GM18870 (cell line): Measurements from ENCODE around the gene RTRAF.

ENCODE experiments used
- ATAC-seq: cut with Tn5 transposase; IDR thresholded peaks from one replicate; pipeline ENCODE4 v1.9.1; 2021; ENCODE audit warnings: moderate library complexity; ENCODE audit not compliant: unreplicated experiment

RTRAF gene

GRCh38 chr14:52048641-52049204 is 59.4 kb downstream of the RTRAF start:
- ATAC-seq, result no peak

- no peak for ATAC-seq
These were observed 59.9 kb downstream of the RTRAF start for GRCh38 chr14:52049271-52049670.

GRCh38 chr14:52049721-52050588 is 60.6 kb downstream of the RTRAF start:
- no peak for ATAC-seq

- ATAC-seq, result no peak
These were observed 61.9 kb downstream of the RTRAF start for GRCh38 chr14:52051251-52051650.

- ATAC-seq, result no peak
These were observed 62.5 kb downstream of the RTRAF start for GRCh38 chr14:52051871-52052270.

GRCh38 chr14:52052288-52052943 is 63.1 kb downstream of the RTRAF start:
- ATAC-seq, result no peak

- no peak for ATAC-seq
These were observed 63.7 kb downstream of the RTRAF start for GRCh38 chr14:52053044-52053443.

GRCh38 chr14:52054678-52055077 is 65.3 kb downstream of the RTRAF start:
- ATAC-seq, result no peak

- no peak for ATAC-seq
These were observed 65.8 kb downstream of the RTRAF start for GRCh38 chr14:52055167-52055566.

- no peak for ATAC-seq
These were observed 69.0 kb downstream of the RTRAF start for GRCh38 chr14:52058341-52058740.

GRCh38 chr14:52059649-52060048 is 70.3 kb downstream of the RTRAF start:
- no peak for ATAC-seq

- ATAC-seq, result no peak
These were observed 70.7 kb downstream of the RTRAF start for GRCh38 chr14:52060080-52060479.
